Hematopoietic multipotent progenitor cell (in vitro differentiated cells): ENCODE results near the gene MOGAT2. TPM values are rescaled to one million over a fixed set of nuclear protein-coding genes. Genes with fewer than 3 reads are reported as not detected.
"Not testable (repeated sequence)": the region's sequence is repeated elsewhere in the genome, so short reads cannot be mapped to it uniquely, and the experiment has no call there.

ENCODE experiments used
- DNase-seq, 3 donors: peaks; one replicate each; pipeline ENCODE4 v3.0.0-alpha.2; 2011 to 2015; ENCODE audit warnings: low read depth in 2 of 3, low spot score in 2 of 3
- total RNA-seq: library from RNA; depleted of rRNA; stranded (reverse); fragments of >200 nt; gene quantifications from one replicate; pipeline ENCODE4 v1.2.3, GENCODE V29; 2012

MOGAT2 gene
- total RNA-seq, 1 donor, result under 0.01 TPM

DNA sequence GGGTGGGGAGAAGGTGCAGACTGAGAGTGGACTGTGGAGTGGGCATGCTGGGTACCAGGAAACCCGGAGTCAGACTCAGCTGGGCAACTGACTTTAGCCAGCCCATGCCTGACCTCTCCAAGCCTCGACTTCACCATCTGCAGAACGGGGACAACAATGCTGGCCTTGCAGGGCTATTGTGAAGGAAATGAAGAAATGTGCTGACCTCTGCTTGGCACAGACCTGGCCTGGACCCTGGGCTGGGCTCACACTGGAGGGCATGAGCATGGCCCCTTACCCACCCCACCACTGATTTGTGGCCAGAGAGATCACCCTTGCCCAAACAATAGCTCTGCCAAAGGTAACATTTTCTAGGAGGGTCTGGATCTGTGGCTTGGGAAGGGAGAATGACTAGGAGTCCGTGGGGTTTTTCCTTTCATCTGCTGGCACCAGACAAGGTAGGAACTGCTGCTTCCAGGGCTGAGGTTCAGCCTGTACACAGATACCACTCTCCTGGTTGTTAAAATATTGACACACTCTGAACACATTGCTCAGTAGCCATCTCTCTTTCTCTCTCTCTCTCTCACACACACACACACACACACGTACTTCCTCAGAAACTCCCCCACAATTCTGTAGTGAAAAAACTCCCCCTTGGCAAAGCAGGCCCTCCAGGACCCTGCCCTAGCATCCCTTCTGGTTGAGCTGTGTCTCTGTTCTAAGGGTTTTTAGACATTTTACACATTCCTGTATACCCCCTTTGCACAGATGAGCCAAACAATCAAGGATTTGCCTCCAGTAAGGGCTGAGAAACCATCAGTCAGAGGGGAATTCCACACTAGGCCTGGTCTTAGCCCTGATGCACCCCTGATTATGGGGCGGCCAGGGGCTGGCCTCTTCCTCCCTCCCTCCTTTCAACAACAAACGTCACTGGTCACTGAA, 1.0 kb downstream of the MOGAT2 start:
- no peak for DNase-seq

DNA sequence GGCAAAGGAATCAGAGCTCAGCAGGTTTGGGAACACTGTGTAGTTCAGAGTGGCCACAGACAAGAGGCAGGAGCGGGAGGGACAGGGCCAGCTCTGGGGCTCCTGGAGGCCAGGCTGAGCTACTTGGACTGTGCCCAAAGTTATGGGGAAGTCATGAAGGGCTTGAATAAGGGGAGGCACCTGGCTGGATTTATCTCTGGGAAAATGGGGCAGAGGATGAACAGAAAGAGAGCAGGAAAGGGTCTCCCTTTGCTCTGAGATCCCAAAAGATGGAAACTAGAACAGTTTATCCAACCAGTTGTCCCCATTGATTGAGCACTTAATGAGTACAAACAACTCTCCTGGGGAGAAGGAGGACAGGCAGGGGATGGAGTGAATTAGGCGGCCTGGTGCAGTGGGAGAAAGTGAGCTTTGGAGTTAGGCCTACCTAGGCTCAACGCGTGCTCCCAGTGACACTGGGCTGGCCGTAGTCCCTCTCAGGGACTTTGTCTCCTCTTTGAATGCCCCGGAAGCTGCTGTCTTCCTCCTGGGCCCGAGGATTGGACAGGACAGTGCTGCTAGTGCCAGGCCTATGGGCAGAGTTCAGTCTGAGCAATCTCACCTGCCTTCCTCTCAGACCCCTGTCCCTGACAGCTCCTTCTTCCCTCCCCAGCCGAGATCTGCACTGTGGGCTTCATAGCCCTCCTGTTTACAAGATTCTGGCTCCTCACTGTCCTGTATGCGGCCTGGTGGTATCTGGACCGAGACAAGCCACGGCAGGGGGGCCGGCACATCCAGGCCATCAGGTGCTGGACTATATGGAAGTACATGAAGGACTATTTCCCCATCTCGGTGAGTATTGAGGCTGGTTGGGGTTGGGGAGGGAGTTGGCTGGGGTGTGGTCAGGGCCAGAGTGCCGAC, 2.0 kb downstream of the MOGAT2 start:
- no peak for DNase-seq

DNA sequence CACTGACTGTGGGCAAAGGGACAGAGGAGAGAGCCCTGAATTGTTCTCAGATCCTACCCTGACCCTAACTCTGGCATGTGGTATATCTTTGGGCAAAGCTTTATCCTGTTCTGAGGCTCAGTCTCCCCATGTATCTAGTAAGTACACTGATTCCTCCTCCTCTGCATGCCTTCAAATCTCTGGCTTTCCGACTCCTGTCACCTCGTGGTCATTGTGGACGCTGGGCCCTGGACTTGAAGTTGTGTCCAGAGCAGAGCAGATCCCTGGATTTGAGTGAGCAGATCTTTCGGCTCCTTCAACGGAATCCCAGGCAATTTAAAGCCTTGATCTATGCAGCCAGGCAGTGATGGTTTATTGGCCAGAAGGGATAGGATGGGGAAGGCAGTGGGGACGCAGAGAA, 3.0 kb downstream of the MOGAT2 start:
- DNase-seq, result no peak

DNA sequence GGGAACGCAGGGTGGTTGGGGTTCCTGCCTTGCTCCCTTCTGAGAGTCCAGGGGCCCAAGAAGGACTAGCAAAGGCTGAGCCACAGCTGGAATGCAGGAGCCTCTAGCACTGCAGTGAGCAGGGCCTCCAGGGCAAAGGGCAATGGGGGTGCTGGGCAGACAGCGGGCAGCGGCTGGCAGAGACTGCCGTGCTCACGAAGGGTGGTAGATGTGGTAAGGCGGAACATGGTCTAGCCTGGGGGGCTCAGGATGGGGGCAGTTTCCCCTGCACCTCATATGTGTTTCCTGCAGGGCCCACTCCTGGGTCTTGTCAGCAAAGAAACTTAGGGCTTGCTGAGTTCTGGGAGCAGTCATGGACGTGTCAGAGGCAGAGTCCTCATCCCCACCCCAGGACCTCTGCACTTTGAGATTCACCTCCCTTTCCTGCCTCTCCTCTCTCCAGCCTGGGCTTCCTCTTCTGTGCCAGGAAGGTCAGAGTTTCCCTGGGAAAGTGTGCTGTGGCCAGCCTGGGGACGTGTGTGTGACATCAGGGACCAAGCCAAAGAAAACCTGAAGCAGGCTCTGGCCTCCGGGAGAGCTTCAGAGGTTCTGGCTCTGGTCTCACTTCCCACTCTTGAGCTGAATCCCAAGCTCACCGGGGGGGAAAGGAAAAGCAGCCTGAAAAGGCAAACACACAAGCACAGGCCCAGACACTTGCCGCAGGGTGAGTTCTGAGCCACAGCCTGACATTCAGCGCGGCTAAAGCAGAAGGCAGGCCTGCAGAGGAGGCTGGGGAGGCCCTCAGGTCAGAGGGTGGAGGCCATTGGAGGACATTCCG, 4.4 kb downstream of the MOGAT2 start:
- DNase-seq, result no peak

DNA sequence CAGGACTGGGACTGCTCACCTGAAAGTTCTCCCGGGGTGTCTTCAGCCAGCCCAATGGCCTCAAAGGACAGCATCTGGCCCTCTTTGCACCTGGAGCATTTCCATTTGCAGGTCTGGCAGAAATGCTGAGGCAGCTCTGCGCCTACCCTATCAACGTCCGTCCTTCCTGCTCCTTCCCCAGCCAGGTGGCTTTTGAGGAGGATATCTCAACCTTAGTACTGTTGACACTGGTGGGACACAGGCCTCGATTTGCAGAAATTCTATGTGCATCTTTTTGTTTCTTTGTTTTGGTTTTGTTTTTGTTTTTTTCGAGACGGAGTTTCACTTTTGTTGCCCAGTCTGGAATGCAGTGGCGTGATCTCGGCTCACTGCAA, 5.0 kb downstream of the MOGAT2 start:
- DNase-seq, result no peak

DNA sequence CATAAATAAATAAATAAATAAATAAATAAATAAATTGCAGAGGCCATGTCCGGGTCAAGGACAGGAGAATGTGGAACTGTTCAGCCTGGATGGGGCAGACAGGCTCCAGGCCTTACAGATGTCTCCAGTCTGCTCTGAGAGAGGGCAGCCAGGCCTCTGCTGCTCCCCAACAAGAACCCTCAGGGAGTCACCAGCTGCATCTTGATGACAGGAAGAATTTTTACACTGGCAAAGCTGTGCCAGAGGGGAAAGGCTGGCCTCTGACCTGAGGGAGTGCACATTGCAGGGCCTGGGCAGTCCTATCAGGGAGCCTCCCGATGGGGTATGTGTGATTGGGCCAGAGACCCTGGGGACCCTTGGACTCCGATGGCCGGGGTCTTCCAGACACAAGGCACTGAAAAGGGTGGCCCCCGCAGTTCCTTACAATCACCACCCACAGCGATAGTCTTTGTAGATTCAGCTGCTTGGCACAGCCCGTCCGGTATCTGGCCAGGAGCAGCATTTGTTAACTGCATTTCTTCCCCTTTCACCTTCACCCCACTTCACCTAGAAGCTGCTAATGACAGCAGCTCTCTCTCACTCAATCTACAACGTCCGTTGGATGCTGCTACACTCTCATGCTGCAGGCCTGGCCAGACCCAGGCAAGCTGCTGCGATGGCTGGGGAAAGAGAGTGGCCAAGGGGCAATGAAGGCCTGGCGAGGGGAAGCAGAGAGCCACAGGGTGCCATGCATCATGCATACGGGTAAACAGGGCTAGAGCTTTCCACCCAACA, 8.1 kb downstream of the MOGAT2 start:
- DNase-seq, result no peak

DNA sequence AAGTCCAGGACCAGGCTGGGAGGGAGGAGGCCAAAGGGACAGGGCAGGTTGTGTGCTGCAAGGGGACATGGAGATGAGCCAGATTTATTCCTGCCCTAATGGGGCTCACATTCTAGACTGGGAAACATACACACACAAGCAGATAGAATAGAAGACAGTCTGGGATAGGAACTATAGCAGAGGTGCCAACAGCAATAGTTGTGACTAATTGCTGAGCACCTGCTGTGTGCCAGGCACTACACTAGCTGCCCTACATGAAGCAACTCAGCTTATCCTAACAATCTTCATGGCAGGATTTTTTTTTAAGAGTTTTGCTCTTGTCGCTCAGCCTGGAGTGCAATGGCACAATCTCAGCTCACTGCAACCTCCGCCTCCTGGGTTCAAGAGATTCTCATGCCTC, 11.4 kb downstream of the MOGAT2 start:
- no peak for DNase-seq

DNA sequence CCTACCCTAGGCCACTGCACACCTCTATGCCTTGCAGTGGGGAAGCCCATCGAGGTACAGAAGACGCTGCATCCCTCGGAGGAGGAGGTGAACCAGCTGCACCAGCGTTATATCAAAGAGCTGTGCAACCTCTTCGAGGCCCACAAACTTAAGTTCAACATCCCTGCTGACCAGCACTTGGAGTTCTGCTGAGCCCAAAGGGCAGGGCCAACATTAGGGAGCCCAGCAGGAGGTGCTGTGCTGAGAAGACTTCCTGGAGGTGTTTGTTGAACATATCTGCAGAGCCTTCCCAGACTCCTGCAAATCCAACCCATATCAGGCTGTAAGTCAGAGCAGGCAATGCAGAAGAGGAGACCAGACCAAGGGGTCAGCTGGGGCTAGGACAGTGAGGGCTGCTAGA, 13.5 kb downstream of the MOGAT2 start:
- no peak for DNase-seq

DNA sequence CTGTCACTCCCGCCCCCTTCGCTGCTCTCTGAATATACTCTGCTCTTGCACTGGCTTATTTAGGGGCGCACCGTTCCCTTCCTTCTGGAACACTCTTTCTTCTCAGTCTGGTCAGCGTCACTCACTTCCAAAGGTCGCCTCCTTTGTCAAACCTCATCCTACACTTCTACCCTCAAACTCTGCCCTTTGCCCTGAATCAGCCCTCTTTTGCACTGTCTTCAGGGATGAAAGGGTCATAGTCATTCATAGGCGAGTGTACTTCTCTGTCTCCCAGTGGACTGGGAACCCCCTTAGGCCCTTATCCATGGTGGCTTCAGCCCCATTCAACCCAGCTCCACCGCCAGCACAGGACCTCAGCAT, 15.4 kb downstream of the MOGAT2 start:
- no peak for DNase-seq

DNA sequence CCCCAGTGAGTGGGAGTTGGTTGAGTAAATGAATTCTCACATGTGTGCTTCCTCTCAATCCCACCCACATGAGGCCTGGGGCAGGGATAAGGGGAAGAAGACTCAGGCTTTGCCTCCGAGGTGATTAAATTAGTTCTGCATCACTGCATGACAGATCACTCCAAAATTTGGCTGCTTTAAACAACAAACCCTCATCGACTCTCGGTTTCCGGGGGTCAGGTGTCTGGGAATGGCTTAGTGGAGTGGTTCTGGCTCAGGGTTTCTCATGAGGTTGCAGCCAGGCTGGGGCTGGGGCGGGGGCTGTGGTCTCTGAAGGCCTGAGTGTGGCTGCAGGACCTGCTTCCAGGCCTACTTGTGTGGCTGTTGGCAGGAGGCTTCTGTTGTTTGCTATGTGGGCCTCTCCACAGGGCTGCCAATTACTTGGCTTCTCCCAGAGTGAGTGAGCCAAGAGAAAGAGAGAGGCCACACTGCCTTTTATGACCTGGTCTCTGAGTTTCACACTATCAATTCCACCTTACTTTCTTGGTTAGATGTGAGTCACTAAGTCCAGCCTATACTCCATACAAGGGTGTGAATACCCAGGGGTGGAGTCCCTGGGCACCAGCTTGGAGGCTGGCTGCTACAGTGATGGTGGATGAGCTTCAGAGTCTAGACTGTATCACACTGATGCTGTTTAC, 15.9 kb downstream of the MOGAT2 start:
- no peak for DNase-seq

DNA sequence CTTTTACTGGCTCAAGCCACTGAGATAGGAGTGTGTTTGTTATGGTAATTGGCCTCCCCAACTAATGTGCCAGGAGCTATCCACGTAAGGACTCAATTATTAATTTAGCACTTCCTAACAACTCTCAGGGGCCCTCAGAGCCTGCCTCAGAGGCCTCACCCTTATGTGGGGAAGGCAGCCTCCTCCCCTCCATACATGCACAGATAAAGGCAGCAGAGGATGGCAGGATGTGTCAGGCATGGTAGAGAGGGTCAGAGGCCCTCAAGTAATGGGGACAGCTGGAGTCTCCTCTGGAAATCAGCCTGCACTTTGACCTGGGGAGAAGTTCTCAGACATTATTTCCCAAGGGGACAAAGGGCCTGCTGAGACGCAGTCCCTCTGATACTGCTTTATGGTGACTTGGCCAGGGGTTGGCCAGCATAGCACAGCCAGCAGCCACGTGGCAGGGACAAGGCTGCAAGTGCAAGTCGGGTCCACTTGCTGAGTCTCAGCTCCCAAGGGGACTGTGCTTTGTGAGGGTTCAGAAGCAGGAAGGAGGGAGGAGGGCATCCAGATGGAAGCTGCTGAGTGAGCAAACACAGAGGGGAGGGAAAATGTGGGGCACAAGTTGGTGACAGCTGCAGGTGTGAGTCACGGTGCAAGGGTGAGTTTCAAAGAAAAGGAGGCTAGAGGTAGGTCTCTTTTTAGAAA, 17.0 kb downstream of the MOGAT2 start:
- DNase-seq, result no peak

DNA sequence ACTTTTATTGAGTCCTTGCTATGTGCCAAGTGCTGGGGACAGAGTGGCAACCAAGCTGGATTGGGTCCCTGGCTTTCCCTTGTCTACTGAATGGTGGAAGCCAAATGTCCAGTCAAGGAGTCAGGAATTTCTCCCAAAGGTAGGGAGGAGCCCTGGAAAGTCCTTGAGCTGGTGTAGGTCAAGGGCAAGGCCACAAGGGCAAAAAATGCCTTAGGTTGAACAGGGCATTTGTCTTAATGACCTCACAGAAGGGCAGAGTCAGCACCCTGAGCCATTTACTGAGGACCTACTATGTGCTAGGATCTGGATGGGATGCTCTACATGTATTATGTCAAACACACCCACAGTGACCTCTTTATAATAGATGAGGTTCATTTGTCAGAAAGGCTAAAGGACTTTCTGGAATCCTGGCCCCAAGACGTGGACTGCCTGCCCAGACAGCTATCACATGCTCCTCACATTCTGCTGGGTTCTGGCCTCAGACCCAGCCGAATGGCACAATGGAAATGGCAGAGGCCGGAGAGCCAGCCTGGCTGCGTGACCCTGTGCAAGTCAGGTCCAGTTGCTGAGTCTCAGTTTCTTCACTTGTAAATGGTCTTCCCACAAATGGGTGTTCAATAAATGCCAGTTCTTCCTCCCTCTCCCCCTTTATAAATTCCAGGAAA, 17.7 kb downstream of the MOGAT2 start:
- DNase-seq, result no peak

DNA sequence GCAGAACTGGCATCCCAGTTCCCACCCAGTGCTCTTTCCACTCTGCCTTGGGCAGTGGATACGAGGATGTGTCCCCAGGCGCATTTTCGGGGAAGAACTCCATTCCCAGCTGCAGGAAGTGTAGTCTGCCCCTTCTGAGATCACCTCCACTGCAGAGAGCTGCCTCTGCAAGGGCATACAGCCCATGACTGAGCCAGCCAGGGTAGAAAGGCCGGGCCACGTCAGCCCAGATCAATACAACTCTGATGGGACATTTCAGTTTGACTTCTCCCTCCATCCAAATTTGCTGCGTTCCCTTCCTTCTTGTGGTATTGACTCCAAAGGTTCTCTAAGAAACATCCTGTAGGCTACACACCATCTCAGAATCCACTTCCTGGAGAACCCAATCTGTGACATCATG, 19.7 kb downstream of the MOGAT2 start:
- no peak for DNase-seq

DNA sequence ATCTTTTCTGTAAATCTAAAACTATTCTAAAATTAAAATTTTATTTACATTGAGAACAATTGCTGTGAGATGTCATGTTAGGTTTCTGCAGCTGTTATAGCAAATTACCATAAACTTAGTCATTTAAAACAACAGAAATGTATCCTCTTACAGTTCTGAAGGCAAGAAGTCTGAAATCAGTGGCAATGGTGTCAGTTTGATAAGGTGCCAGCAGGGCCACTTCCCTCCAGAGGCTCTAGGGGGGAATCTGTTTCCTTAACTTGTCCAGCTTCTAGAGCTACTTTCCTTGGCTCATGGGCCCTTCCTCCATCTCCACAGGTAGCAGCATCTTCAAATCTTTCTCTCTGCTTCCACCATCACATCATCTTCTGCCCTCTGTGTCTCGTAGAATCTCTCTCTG, 23.0 kb downstream of the MOGAT2 start:
- DNase-seq, result no peak

DNA sequence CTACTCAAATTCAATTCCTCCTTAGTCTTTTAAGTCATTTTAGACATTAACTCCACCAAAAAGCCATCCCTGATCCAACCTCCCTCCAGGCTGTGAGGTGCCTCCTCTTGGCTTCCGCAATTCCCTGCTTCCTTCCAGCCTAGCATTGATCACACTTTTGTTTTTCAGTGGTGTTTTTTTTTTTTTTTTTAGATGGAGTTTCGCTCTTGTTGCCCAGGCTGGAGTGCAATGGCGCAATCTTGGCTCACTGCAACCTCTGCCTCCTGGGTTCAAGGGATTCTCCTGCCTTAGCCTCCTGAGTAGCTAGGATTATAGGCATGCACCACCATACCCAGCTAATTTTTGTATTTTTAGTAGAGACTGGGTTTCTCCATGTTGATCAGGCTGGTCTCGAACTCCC, 25.5 kb downstream of the MOGAT2 start:
- DNase-seq, result not testable (repeated sequence)

DNA sequence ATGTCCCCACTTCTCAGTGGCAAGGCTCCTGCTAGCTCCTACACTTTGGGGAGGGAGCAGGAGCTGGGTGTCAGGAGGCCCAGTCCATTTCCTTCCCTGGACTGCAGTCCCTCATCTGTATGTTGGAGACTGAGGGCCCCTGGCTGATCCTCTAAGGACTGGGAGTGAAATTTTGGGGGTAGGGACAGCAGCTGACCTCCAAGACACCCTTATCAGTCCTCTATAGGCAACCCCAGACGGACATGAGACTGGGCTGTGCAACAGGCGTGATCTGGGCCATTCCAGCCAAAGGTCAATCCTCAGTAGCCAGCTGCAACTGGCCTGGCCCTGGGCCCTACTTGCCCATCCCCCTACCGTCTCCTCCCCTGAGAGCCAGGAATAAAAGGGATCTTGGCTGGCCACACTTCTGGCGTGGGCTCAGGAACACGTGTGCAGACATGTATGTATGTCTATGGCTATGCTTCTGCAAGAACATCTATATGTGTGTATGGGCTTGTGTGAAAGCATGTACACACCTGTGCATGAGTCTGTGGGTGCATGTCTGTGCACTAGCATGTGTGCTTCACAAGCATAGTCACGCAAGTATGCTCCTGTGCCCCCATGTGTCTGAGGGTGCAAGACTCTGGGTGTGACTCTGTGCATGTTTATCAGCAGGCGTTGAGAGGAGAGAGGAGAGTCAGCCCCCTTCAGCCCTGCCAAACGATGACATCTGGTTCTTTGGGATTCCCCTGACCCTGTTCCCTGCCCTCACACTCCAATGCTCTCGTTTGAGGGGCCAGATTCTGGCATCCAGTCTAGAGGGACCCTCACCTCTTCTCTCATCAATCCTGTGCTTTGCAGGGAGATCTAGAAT, 26.3 kb downstream of the MOGAT2 start:
- no peak for DNase-seq

DNA sequence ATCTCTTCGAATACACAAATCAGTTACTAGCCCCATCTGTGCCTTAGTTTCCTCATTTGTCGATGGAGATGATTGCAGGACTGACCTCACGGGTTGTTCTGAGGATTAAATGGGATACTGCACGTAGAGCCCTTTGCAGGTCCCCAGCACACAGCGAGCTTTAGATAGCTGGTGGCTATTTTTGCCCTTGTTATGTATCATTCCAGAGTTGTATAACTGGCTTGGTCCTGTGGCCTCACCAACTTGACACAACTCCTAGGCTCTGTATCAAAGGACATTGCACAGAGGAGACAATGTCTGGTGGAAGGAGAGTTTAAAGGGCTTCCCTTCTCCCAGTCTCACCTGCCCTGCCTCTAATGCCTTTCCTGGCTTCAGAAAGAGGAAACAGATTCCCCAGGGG, 28.2 kb downstream of the MOGAT2 start:
- DNase-seq, result no peak
